ENCODE results near the gene MRPL33.

DNA sequence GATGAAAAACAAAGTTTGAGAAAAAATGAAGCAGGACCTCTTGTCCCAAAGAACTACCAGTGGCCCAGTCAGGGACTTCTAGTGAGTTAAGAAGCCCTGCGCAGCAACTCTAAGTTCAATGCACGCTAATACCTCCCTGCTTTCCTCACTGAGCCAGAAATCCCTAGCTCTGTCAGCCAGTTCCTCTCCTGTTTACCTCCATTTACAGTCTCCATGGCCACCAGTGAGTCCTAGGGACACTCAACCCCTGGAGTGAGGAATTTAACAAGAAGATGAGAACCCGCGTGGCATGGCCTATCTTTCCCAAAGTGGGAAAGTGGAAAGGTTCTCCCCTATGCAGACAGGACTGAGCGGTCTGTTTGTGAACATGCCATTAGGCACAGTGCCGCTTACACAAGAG is 31.0 kb downstream of the MRPL33 start:
- TF ChIP-seq GATA1 (IDR thresholded peaks at IDR 0.05; ENCODE audit: low read depth, low read length) (no peak), POLR2A (IDR thresholded peaks at IDR 0.05; ENCODE audit: low read length) (no peak)
